KOPT-K1 (cell line): ENCODE measurements around the gene UQCRFS1.
"Not testable (repeated sequence)": the region's sequence is repeated elsewhere in the genome, so short reads cannot be mapped to it uniquely, and the experiment has no call there.

Experiments
- H3K27ac ChIP-seq: fragments of 200-600 bp; sonication (generic); 2 replicates; pipeline ENCODE4 v1.5.1; 2016; ENCODE audit warnings: antibody characterized with exemption, mild to moderate bottlenecking, low read depth, low read length; ENCODE audit not compliant: poor library complexity, severe bottlenecking
- H3K36me3 ChIP-seq: fragments of 200-600 bp; sonication (generic); 2 replicates; pipeline ENCODE4 v1.5.1; 2017; ENCODE audit warnings: antibody characterized with exemption, mild to moderate bottlenecking, low read length, moderate library complexity; ENCODE audit not compliant: insufficient read depth
- H3K9me3 ChIP-seq: fragments of 200-600 bp; sonication (generic); 2 replicates; pipeline ENCODE4 v1.5.1; 2017; ENCODE audit warnings: antibody characterized with exemption, low read length, mild to moderate bottlenecking; ENCODE audit not compliant: insufficient read depth, poor library complexity, severe bottlenecking

UQCRFS1 gene

GRCh38 chr19:29212648-29213573 is at the start of gene UQCRFS1:
Gene UQCRFS1, minus strand, starts transcription at chr19:29213151. Its CDS starts 33 bp downstream, at chr19:29213118.
- Histone ChIP-seq H3K27ac (peak within 1 kb of the TSS; percentile 96), H3K9me3 (peaks cover 4% of the 10 kb centered on the region), H3K36me3 (peaks cover 17% of the 10 kb centered on the region)

- Histone ChIP-seq H3K9me3 (no peaks in the 10 kb centered on the region), H3K36me3 (no peaks in the 10 kb centered on the region), H3K27ac (no peak overlapping the region)
These were observed 49.1 kb upstream of the UQCRFS1 start for GRCh38 chr19:29262085-29262484.

- Histone ChIP-seq H3K27ac (no peak overlapping the region), H3K9me3 (no peaks in the 10 kb centered on the region), H3K36me3 (no peaks in the 10 kb centered on the region)
These were observed 47.7 kb upstream of the UQCRFS1 start for GRCh38 chr19:29260477-29261317.

GRCh38 chr19:29259867-29260281 is 46.9 kb upstream of the UQCRFS1 start:
- no peak overlapping the region for H3K27ac ChIP-seq
- H3K9me3 ChIP-seq, result no peaks in the 10 kb centered on the region
- H3K36me3 ChIP-seq, result no peaks in the 10 kb centered on the region

GRCh38 chr19:29259153-29259552 is 46.2 kb upstream of the UQCRFS1 start:
- Histone ChIP-seq H3K9me3 (no peaks in the 10 kb centered on the region), H3K36me3 (no peaks in the 10 kb centered on the region), H3K27ac (no peak overlapping the region)

GRCh38 chr19:29256516-29256915 is 43.6 kb upstream of the UQCRFS1 start:
- Histone ChIP-seq H3K9me3 (no peaks in the 10 kb centered on the region), H3K27ac (no peak overlapping the region), H3K36me3 (no peaks in the 10 kb centered on the region)

- no peaks in the 10 kb centered on the region for H3K9me3 ChIP-seq
- H3K27ac ChIP-seq, result no peak overlapping the region
- no peaks in the 10 kb centered on the region for H3K36me3 ChIP-seq
These were observed 43.0 kb upstream of the UQCRFS1 start for GRCh38 chr19:29255912-29256311.

- Histone ChIP-seq H3K9me3 (no peaks in the 10 kb centered on the region), H3K36me3 (no peaks in the 10 kb centered on the region), H3K27ac (no peak overlapping the region)
These were observed 42.1 kb upstream of the UQCRFS1 start for GRCh38 chr19:29255006-29255405.

- not testable (repeated sequence) for H3K36me3 ChIP-seq, H3K27ac ChIP-seq, H3K9me3 ChIP-seq
These were observed 36.8 kb upstream of the UQCRFS1 start for GRCh38 chr19:29249798-29250197.

GRCh38 chr19:29248332-29248844 is 35.4 kb upstream of the UQCRFS1 start:
- no peaks in the 10 kb centered on the region for H3K36me3 ChIP-seq
- H3K9me3 ChIP-seq, result no peaks in the 10 kb centered on the region
- no peak overlapping the region for H3K27ac ChIP-seq

GRCh38 chr19:29247872-29248271 is 34.9 kb upstream of the UQCRFS1 start:
- Histone ChIP-seq H3K36me3 (no peaks in the 10 kb centered on the region), H3K9me3 (no peaks in the 10 kb centered on the region), H3K27ac (no peak overlapping the region)

GRCh38 chr19:29247471-29247870 is 34.5 kb upstream of the UQCRFS1 start:
- Histone ChIP-seq H3K36me3 (no peaks in the 10 kb centered on the region), H3K27ac (no peak overlapping the region), H3K9me3 (no peaks in the 10 kb centered on the region)

- Histone ChIP-seq H3K27ac (no peak overlapping the region), H3K9me3 (no peaks in the 10 kb centered on the region), H3K36me3 (no peaks in the 10 kb centered on the region)
These were observed 34.1 kb upstream of the UQCRFS1 start for GRCh38 chr19:29247051-29247450.

- H3K9me3 ChIP-seq, result no peaks in the 10 kb centered on the region
- H3K36me3 ChIP-seq, result no peaks in the 10 kb centered on the region
- H3K27ac ChIP-seq, result no peak overlapping the region
These were observed 32.3 kb upstream of the UQCRFS1 start for GRCh38 chr19:29245215-29245614.

- Histone ChIP-seq H3K36me3 (no peaks in the 10 kb centered on the region), H3K9me3 (no peaks in the 10 kb centered on the region)
These were observed 28.4 kb upstream of the UQCRFS1 start for GRCh38 chr19:29241324-29241723.

More at GRCh38 chr19:29241324-29241723, 28.4 kb upstream of the UQCRFS1 start:
- no peak overlapping the region for H3K27ac ChIP-seq
